NCI-H526 treated with DMSO at 0.1 percent for 48 hours (cell line): ENCODE results near the gene ZBTB7C.

ENCODE experiments used
- DNase-seq: peaks from one replicate; lab custom pipeline; 2025; lab: John Stamatoyannopoulos, UW

The ZBTB7C gene

GRCh38 chr18:48188609-48189008, 220.6 kb downstream of the ZBTB7C start:
- DNase-seq, result no peak

GRCh38 chr18:48186861-48187260, 222.3 kb downstream of the ZBTB7C start:
- no peak for DNase-seq

- DNase-seq, result no peak
These were observed 222.9 kb downstream of the ZBTB7C start for GRCh38 chr18:48186131-48186766.

GRCh38 chr18:48184118-48184517, 225.1 kb downstream of the ZBTB7C start:
- no peak for DNase-seq

- no peak for DNase-seq
These were observed 225.6 kb downstream of the ZBTB7C start for GRCh38 chr18:48183613-48184012.

GRCh38 chr18:48182779-48183178, 226.4 kb downstream of the ZBTB7C start:
- DNase-seq, result no peak

GRCh38 chr18:48181857-48182256, 227.3 kb downstream of the ZBTB7C start:
- DNase-seq, result no peak

- no peak for DNase-seq
These were observed 227.9 kb downstream of the ZBTB7C start for GRCh38 chr18:48181087-48181823.

- no peak for DNase-seq
These were observed 229.5 kb downstream of the ZBTB7C start for GRCh38 chr18:48179666-48180065.

GRCh38 chr18:48179001-48179400, 230.2 kb downstream of the ZBTB7C start:
- no peak for DNase-seq

- DNase-seq, result no peak
These were observed 232.3 kb downstream of the ZBTB7C start for GRCh38 chr18:48176909-48177308.

GRCh38 chr18:48173557-48173956, 235.6 kb downstream of the ZBTB7C start:
- no peak for DNase-seq

GRCh38 chr18:48172226-48173006, 236.8 kb downstream of the ZBTB7C start:
- DNase-seq, result no peak

GRCh38 chr18:48171490-48172188, 237.5 kb downstream of the ZBTB7C start:
- no peak for DNase-seq

GRCh38 chr18:48170651-48171050, 238.5 kb downstream of the ZBTB7C start:
- DNase-seq, result no peak

GRCh38 chr18:48168861-48169260, 240.3 kb downstream of the ZBTB7C start:
- DNase-seq, result no peak

- no peak for DNase-seq
These were observed 241.3 kb downstream of the ZBTB7C start for GRCh38 chr18:48167897-48168253.

- no peak for DNase-seq
These were observed 242.8 kb downstream of the ZBTB7C start for GRCh38 chr18:48166336-48166875.

GRCh38 chr18:48165111-48165866, 243.9 kb downstream of the ZBTB7C start:
- no peak for DNase-seq

- DNase-seq, result no peak
These were observed 244.5 kb downstream of the ZBTB7C start for GRCh38 chr18:48164701-48165100.

- no peak for DNase-seq
These were observed 245.1 kb downstream of the ZBTB7C start for GRCh38 chr18:48164116-48164515.
